Hematopoietic multipotent progenitor cell treated with erythropoietin and hydrocortisone succinate and interleukin-3 and kit ligand, for 4 days (in vitro differentiated cells): ENCODE measurements around the gene EFL1.

Experiments used
- DNase-seq: peaks from one replicate; pipeline ENCODE4 v3.0.0-alpha.2; 2015

Gene EFL1

GRCh38 chr15:82114660-82115059 is 147.9 kb downstream of the EFL1 start:
- DNase-seq, result no peak

- DNase-seq, result no peak
Measured at GRCh38 chr15:82113106-82113715, 149.3 kb downstream of the EFL1 start.

DNA sequence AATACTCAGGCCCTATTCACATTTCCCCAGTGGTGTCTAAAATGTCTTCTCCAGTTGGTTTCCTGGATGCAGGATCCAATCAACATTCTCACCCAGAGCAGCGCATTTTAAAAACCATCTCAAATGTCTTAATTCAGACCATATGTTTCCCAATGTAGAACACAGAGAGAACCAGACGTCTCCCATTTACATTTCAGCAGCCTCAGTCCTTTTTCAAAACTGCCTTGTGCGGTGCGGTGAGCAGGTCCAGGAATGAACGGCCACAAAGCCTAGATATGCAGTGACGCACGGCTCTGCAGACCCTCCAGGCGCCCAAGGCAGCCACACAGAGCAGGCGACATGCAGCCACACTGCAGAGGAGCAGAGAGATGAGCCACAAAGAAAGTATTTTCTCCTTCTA is 150.6 kb downstream of the EFL1 start:
- no peak for DNase-seq

GRCh38 chr15:82110144-82110543 is 152.4 kb downstream of the EFL1 start:
- DNase-seq, result peak; percentile 85

GRCh38 chr15:82108489-82109078 is 153.9 kb downstream of the EFL1 start:
- peak; percentile 86 for DNase-seq

DNA sequence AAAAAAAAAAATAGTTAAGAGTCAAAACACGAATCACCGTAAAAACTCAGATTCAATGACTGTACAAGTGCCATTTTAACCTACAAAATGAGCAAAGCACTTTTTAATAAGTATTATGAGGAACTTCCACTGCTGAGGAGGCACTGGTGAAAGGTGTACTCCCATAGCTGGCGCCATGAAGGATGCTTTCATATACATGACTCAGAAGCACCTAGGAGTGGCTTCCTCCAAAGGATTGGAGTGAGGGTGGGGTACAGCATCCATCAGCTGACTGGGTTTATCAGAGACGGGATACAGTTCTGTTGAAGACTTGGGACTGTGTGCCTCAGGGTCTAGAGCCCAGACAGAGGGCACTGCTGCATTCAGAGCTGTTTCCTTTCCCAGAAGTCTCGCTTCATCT is 155.9 kb downstream of the EFL1 start:
- DNase-seq, result no peak

GRCh38 chr15:82105451-82106215 is 156.9 kb downstream of the EFL1 start:
- no peak for DNase-seq

GRCh38 chr15:82103468-82103867 is 159.1 kb downstream of the EFL1 start:
- DNase-seq, result peak; percentile 54

DNA sequence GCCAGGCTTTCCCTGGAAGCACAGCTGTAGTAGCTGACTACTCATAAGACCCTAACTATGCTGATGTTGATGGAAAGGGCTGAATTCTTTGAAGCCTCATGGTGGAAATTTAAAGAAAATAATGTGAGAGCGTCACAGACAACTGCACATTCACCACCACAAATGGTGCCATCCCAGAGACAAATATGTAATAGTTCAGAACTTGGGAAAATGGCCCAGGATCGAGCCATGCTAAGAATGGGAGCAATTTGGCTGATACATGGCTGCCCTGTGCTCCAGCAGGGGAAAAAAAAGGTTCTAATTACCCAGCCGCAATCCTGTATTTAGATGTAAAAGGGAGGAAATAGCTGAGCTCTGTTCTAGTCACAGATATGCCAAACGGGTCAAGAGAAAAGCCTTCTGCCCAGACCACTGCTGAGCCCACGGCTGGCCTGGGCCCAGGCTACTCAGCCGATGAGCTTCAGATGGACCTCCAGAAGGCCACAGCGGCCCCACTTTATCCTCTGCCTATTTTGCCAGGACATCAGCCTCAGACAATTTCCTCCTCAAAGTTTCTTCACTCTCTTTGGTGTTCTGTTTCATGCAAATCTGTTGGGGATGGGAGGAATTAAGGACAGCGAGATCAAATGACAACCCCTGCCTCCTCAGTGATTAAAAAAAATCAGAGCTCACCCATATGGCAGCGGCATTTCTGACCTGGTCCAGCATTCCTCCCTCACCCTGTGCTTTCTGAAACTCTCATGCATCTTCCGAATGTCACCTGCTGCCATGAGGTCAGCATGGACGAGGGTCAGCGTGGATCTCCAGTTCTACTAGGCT is 162.2 kb downstream of the EFL1 start:
- no peak for DNase-seq

- DNase-seq, result no peak
Measured at GRCh38 chr15:82098674-82099073, 163.9 kb downstream of the EFL1 start.

DNA sequence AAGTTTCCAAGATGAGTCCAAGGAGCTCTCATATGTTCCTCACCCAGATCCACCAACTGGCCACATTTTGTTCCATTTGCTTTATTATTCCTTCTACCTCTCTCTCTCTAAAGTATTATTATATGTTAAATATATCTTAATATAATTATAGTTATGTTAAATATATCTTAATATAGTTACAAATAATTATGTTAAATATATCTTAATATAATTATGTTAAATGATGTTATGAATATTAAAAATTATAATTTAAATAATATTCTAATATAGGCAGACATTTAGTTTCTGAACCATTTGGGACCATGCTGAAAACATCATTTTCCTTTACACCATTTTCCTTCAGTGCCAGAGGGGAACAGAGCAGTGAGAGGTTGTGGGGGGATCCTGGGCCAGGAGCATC is 166.7 kb downstream of the EFL1 start:
- no peak for DNase-seq

DNA sequence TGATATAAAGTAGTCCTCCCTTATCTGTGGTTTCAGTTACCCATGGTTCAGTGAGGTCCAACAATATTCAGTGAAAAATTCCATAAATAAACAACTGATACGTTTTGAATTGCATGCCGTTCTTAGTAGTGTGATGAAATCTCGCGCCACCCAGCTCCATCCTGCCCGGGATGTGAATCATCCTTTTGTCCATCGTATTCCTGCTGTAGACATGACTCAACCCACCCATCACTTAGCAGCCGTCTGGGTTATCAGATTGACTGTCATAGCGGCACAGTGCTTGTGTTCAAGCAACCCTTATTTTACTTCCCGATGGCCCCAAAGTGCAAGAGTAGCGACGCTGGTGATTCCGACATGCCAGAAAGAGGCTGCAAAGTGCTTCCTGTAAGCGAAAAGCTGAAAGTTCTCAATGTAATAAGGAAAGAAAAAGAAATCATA is 168.7 kb downstream of the EFL1 start:
- no peak for DNase-seq

GRCh38 chr15:82093325-82093724 is 169.2 kb downstream of the EFL1 start:
- no peak for DNase-seq

GRCh38 chr15:82091636-82092140 is 170.8 kb downstream of the EFL1 start:
- DNase-seq, result no peak

DNA sequence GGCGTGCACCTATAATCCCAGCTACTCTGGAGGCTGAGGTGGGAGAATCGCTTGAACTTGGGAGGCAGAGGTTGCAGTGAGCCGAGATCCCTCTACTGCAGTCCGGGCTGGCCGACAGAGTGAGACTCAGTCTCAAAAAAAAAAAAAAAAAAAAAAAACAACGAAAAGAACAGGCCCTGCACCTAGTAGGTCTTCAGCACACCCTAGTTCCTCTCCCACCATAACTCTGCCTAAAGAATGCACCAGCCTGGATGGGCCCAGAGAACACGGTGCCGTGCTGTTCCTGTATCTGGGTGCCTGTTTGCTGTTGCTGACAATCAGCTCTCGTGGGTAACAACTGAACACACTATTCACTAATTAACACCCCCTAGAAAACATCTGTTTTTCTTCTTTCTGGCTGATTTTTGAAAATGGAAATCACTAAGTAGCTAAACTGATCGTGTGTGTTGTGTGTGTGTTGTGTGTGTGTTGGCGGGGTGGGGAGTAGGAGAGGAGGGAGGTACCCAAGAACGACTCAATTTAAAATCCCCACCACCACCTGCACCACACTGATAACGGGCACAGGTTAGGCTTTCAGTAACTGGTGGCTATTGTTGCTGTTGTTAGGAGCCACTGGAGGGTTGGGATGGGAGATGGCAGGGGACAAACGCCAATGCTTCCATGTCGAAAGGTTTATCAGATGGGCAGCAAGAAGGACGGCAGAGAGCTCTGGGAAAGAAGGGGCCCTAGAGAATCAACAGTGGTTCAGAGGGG is 176.1 kb downstream of the EFL1 start:
- DNase-seq, result peak; percentile 42

GRCh38 chr15:82081914-82082762 is 180.4 kb downstream of the EFL1 start:
- peak; percentile 60 for DNase-seq

- no peak for DNase-seq
Measured at GRCh38 chr15:82080774-82081173, 181.8 kb downstream of the EFL1 start.
